ENCODE data around the gene MVB12B. TPM values are rescaled to one million over a fixed set of nuclear protein-coding genes. Genes with fewer than 3 reads are reported as not detected.

Gene MVB12B
- total and polyA plus RNA-seq, 2 of the 8 experiments (the other 6 are each of a cell fraction or from before 2014, with no cell fraction given) = 2.6 to 5.0 TPM

GRCh38 chr9:126452106-126452505 is 125.5 kb downstream of the MVB12B start (continued):
- TF ChIP-seq RFX5 (IDR thresholded peaks at IDR 0.05; ENCODE audit: borderline replicate concordance, low read depth, low read length) (no peak), TAF7 (optimal IDR thresholded peaks at IDR 0.05; ENCODE audit: borderline replicate concordance, low read depth, low read length) (no peak)
- TF ChIP-seq, protein P1, sequence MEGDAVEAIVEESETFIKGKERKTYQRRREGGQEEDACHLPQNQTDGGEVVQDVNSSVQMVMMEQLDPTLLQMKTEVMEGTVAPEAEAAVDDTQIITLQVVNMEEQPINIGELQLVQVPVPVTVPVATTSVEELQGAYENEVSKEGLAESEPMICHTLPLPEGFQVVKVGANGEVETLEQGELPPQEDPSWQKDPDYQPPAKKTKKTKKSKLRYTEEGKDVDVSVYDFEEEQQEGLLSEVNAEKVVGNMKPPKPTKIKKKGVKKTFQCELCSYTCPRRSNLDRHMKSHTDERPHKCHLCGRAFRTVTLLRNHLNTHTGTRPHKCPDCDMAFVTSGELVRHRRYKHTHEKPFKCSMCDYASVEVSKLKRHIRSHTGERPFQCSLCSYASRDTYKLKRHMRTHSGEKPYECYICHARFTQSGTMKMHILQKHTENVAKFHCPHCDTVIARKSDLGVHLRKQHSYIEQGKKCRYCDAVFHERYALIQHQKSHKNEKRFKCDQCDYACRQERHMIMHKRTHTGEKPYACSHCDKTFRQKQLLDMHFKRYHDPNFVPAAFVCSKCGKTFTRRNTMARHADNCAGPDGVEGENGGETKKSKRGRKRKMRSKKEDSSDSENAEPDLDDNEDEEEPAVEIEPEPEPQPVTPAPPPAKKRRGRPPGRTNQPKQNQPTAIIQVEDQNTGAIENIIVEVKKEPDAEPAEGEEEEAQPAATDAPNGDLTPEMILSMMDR (IDR thresholded peaks at IDR 0.05; ENCODE audit: control extremely low read depth in 1 of 3, insufficient read depth in 1 of 3, low read depth in 1 of 3, low read length in 3 of 3) = no peak
